ENCODE data around the gene STIM2.
"Not testable (repeated sequence)": the region's sequence is repeated elsewhere in the genome, so short reads cannot be mapped to it uniquely, and the experiment has no call there.

STIM2 gene

DNA sequence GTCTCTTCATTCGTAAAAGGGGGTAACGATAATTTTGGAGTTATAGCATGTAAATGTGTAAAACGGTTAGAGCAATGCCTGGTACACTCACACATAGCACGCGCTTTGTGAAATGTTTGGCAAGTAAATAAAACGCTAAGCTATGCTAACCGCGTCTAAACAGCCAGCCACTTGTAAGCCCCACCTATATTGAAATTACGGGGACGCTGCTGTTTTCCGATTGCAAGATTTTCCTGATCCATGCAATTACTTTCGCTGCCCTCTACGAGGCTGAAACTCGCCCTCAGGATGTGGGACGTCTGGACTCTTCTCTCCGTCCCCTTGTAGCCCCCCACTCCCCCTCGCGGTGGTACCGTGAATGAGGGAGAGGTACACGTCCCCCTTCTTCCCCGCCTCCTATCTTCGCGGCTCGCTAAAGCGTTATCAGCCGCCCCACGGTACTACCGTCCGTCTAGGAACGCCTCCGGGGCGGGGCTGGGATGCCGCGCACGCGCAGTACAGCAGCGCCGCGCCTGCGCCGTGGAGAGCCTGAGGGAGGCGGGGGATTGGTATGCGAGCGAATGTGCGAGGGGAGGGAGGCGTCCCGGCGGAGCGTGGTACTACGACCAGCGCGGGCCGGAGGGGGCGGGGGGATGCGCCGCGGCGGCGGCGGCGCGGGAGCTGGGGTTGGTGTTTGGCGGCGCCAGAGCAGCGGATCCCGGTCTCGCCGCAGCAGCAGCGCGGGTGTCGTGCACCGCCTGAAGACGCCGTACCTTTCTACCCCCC lies at the start of gene STIM2:
Gene STIM2 (plus strand): TSS at position 685 of the 765 bp plus-strand sequence.
- DNase-seq: peak; percentile 83

DNA sequence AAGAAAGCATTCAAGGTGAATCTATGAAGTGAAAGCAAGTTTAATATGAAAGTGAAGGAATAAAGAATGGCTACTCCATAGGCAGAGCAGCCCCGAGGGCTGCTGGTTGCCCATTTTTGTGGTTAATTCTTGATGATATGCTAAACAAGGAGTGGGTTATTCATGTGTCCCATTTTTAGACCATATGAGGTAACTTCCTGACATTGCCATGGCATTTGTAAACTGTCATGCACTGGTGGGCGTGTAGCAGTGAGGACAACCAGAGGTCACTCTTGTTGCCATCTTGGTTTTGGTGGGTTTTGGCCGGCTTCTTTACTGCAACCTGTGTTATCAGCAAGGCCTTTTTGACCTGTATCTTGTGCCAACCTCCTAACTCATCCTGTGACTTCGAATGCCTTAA lies 49.1 kb upstream of the STIM2 start:
- not testable (repeated sequence) for DNase-seq

DNA sequence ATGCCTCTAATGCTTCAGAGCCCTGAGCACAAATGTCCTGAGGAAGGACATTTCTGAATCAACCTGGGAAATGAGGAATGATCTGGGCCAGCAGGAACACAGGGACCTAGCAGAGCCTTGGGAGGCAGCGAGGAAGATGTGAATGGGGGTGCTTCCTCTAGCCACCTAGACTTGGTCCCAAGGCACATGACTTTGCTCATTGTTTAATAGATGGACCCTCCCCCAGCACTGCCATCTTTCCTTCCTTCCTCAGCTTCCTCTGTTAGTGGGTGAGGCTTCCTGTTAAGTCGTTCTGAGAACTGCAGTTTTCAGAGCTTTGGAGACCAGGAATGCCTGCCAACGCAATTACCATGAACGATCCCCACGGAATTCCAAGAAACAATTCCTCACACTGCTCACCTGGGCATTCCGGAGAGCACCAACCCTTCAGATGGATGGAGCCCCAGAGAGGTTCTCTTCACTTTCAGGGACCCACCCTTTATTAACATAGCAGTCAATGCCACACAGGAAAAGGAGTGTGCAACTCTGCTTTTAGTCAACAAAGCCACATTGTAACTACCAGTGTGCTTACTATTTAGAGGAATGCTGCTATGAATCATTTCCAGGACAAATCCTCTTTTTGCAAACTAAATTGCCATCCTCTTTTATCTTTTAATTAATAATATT lies 48.5 kb upstream of the STIM2 start:
- DNase-seq: no peak

DNA sequence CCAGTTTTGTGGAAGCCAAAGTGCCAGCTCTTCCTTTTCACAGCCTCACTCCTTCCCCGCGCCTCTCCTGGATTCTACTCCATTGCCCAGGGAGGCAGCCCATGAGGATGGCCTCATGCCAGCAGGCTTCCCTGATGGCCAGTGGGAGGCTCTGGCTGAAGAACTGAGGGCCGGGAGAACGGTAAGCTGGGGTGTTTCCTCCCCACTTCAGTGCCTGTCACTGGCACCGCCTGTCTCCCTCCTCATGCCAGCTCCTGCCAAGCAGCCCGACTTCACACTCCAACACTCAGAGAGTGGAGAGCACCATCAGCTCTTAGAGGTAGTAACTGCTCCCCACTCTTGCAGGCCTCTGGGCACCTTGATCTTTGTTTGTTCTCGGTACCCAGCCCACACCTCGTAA lies 46.9 kb upstream of the STIM2 start:
- DNase-seq: no peak

DNA sequence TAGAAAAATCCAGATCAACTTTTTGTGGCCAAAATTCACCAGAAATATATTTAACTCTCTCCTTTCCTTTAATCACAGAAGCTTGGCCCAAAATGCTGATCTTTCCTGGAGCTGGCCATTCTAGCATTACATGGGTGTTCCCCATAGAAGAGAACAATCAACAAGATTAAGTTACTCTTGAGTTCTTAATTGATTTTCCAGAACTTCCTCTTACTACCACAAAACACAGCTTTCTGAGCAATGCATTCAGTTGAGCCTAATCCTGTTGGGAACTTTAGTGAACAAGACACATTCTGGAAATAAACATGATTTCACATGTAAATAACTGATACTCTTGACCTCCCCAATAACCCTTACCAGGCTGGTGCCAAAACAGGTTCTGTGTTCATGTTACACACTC lies 45.4 kb upstream of the STIM2 start:
- no peak for DNase-seq

DNA sequence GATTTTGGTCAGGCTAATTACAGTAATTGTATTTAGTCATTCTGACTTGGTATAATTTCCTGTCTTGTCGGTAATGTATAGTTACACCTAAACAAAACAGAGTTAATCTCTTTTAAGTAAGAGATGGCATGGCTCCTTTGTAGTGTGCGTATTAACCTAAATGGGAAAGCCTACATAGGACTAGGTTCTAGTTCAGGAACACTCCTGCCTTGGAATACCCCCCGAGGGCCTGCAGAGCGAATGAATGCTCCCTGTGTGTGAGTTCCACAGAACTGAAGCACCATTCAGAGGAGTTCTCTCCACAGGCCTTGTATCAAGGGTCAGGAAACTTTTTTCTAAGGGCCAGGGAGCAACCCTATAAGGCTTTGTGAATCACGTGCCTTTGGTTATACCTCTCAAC lies 44.9 kb upstream of the STIM2 start:
- no peak for DNase-seq

DNA sequence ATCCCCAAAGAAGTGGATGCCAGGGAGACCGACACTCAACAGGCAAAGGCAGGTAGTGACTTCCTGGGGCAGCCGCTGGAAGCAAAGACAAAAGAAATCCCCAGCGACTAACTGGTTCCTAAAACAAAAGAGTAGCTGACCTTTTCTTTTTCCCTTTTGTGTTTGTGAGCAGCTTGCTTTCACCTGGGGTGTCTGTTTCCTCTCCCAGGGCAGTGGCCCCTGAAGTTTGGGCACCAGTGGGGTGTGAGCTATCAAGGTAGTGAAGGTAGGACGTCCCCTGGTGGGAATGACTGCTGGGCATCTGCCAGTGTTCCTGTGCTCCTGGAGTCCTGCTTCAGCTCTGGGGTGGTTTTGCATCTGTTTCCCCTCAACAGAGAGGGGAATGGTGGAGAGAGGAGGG lies 41.6 kb upstream of the STIM2 start:
- no peak for DNase-seq

DNA sequence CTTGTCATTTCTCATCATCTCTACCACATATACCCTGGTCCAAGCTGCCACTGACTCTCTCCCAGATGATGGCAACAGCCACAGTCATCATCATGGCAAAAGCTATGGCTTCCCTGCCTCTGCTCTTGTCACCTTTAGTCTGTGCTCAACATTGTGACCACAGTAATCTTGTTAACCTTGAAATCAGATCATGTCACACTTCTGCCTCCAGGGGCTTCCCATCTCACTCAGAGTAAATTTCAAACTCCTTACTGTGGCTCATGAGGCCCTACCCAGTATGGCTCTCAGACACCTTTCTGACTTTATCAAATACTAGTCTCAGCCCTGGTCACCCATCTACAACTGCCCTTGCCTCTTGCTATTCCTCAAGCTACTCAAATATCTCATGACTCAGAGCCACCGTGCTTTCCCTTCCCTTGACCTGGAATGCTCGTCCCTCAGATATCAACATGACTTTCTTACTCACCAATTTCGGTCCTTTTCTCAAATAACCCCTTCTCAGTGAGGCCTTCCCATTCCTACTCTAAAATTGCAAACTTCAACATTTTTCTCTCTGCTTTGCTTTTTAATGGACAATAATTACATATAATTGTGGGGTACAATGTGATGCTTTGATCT lies 41.1 kb upstream of the STIM2 start:
- no peak for DNase-seq

DNA sequence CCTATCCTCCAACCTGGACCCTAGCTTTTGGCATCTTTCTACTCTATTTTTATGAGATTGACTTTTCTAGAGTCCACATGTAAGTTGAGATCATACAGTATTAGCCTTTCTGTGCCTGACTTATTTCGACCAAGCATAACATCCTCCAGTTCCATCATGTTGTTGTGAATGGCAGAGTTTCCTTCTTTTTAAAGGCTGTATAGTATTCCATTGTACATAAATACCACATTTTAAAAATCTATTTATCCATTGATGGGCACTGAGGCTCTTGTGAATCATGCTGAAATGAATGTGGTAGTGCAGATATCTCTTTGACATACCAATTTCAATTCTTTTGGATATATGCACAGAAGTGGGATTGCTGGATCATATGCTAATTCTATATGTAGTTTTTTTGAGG lies 40.3 kb upstream of the STIM2 start:
- DNase-seq: no peak

DNA sequence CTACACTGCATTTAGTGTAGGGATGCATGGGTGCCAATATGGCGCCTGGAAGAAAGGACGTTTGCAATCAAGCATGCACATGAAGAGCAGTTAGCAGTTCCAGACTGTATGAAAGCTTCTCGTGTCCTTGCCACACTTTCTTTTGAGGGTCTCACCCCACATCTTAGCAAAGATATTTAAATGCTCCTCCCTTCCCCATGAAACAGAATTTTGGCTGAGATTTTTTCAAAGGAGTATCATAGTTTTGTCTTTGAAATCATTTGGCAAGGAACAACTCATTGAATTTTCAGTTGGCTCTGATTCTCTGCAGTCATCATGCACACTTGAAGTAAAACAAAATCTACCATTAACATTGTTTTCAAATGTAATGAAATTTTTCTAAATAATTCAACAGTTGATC lies 39.6 kb upstream of the STIM2 start:
- DNase-seq: no peak

DNA sequence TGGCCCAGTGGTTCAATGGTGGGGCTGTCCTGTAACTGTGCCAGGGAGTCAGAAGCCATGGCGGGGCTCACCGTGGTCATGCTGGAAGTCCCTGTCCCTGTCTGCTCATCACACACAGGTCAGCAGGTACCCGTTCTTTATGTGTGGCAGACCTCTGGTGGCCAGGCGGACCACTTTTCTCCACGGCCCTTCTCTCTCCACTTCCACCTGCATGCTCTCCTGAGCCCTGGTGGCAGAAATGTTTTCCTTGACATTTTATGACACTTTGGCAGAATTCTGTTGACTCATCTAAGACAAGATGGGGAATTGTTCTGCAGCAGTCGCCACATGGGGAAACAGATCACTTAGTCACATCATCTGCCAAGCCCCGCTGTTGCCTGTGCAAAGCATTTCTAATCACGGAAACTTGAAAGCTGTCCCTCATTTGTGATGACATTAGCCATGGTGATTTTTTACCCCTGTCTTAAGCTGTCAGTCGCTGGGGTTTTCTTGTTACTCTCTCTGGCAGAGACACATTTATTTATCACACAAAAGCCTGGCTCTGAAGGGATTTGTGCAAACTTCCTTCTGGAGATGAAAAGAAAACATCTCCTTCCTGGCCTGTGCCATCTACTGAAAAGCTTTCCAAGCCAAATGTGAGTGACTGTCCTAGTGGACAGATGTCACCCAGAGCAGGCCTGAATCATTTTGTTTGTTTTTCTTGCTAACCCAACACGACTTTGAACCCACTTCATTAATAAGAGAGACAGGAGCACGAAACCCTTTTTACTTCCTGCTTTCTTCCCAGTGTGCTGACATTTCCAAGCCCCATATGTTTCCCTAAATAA lies 38.8 kb upstream of the STIM2 start:
- no peak for DNase-seq

DNA sequence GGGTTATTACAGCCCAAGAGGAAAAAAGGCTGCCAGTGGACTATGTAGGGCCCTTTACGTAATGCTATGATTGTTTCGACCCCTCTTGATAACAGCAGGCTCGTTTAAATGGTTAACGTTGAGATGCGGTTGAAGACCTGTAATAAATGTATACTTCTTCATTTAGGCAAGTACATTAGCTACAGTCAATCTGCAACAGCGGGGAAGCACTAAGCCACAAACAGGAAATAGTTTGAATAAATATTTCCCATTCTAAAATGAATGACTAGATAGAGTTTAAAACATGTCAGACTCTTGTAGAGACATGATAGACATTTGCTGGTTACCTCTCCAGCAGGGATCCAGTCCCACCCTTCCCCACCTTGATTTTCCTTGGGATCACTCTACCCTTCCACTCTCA lies 38.1 kb upstream of the STIM2 start:
- no peak for DNase-seq

DNA sequence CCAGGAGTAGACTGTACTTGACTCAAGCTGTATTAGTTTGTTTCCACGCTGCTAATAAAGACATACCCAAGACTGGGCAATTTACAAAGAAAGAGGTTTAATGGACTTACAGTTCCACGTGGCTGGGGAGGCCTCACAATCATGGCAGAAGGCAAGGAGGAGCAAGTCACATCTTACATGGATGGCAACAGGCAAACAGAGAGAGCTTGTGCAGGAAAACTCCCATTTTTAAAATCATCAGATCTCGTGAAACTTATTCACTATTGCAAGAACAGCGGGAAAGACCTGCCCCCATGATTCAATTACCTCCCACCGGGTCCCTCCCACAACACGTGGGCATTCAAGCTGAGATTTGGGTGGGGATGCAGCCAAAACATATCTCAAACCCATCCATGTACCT lies 37.7 kb upstream of the STIM2 start:
- DNase-seq: not testable (repeated sequence)

DNA sequence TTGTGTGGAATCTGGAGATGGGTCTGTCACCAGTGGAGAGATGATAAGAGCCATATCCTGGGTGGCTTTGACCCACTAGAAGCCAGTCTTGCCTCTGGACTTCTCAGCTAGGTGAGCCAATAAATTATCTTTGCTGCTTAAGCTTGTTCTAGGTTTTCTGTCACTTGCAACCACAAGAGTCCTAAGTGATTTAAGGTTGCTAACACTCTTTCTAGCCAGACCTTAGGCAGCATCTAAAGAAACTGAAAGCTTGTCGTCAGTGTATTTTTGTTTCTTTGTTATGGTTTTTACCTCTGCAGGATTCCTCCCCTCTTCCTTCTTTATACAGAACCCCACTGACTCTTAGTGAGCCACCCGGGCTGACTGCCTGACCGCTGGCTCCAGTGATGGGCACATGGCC lies 37.1 kb upstream of the STIM2 start:
- DNase-seq: no peak

DNA sequence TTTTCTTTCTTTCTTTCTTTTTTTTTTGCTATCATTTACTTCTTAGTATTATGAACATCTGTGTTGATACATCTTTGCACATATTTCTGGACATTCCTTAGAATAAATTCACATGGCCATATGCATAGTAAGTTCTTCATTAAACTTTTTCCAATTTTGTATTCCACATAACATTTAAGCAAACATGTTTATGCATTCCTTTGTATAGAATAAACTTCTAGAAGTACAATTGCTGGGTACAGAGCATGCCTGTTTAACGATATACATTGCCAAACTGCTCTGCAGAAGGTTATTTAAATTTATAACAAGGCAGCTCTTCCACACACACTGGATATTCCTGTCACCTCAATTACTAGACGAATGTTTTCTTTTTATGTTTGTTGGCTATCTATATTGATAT lies 36.0 kb upstream of the STIM2 start:
- DNase-seq: no peak

DNA sequence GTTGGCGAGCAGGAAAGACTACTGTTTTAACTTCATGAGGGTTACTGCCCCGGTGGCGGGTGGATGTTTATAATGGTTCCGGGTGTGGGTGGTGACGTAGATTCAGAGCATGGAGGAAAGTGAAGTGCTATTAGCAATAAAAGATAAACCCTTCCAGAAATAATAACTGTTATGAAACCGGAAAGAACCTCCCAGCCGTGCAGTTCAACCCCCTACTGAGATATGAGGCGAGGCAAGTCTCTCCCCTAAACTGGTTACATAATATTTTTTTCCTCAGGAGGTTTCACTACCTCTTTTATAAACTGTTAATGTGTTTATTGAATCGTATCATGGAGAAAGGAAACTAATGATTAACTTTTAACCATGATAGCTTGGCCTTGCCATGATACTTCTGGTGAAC lies 33.9 kb upstream of the STIM2 start:
- DNase-seq: no peak

DNA sequence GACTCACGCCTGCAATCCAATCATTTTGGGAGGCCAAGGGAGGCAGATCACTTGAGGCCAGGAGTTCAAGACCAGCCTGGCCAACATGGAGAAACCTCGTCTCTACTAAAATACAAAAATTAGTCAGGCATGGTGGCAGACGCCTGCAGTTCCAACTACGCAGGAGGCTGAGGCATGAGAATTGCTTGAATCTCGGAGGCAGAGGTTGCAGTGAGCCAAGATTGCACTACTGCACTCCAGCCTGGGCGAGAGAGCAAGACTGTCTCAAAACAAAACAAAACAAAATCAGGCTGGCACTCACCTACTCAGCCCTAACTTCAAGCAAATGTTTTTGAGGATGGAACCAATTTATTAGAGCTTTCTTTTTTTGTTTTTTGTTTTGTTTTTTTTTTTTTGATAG lies 33.3 kb upstream of the STIM2 start:
- DNase-seq: not testable (repeated sequence)

DNA sequence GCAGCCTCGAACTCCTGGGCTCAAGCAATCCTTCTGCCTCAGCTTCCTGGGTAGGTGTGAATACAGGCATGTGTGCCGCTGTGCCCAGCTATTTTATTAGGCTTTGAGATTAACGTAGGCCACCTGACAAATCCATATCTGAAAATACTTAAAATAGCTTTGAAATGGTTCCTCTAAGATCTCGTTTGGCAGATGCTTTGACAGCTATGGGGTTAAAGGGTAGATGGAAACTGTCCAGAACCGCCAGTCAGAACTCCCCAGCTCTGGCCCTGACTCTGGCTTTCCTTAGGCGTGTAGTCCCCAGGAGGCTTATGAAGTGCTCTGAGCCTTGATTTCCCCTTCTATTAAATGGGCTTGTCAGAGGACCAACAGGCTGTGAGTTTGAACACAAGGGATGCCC lies 32.8 kb upstream of the STIM2 start:
- no peak for DNase-seq

DNA sequence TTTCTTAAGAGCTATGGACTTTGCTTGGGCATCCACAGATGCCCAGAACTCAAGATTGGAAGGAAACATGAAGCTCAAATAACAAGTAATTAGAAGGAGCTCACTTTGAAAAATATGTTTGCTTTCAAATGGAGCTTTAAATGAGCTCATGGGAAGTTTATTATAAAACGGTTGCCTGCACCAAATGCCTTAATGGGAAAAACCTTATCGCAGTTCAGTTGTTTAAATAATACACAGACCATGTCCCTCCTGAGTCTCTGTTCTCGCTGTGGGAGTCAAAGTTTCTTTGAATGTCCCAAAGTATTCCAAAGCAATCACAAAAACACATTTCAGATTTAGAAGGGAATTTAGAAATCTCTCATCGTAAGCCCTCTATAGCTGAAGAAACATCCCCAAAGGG lies 31.6 kb upstream of the STIM2 start:
- DNase-seq: no peak

DNA sequence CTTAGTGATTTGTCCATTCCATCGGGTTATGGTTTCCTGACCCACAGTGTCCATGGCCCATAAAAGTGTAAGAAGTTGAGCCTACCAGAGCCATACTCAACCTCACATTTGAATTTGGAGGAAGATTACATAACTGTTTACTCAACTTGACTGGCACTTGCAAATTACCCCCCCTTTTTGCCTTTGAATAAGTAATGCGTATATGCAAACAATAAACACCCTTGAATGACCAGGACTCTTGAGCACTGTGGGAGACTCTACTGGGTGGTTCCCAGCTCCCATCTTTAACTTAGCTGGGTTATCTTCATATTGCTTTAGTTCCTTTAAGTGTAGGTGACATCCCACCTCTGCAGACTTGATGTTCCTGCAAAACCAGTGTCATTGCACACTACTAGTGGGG lies 30.6 kb upstream of the STIM2 start:
- no peak for DNase-seq

DNA sequence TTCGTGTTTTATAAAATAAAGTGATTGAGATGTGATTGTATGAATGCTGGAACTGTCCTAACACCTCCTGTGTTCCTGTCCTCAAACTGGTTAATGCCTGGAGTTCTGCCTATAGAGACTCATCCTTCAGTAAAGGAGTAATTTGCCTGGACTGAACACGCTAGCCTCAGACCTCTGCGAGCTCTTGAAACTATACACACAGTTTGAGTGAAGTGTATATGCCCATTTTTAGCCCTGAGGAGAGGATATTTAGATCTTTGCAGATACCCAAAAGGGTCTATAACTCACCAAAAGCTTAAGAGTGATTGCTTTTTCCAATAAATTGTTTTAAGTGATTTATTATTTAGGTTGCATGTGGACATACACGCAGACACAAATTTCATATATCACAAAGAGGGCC lies 29.9 kb upstream of the STIM2 start:
- DNase-seq: no peak

DNA sequence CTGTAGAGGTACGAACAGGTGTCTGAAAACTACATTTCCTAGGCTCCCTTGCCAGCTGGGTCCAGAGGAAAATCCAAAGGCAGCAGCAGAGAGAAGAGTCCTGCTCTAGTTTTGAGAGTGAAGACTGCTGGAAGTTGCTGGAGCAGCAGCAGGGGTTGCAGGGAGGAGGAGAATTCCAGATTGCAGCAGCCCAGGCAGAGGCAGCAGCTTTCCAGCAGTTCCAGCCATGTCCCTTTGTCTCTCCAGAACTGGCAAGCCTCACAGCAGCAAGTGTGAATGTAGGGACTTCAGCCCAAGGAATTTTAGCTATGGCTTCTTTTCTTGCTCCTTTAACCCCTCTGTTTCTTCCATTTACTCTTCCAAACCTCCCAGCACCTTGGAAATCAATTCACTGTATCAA lies 24.1 kb upstream of the STIM2 start:
- no peak for DNase-seq

DNA sequence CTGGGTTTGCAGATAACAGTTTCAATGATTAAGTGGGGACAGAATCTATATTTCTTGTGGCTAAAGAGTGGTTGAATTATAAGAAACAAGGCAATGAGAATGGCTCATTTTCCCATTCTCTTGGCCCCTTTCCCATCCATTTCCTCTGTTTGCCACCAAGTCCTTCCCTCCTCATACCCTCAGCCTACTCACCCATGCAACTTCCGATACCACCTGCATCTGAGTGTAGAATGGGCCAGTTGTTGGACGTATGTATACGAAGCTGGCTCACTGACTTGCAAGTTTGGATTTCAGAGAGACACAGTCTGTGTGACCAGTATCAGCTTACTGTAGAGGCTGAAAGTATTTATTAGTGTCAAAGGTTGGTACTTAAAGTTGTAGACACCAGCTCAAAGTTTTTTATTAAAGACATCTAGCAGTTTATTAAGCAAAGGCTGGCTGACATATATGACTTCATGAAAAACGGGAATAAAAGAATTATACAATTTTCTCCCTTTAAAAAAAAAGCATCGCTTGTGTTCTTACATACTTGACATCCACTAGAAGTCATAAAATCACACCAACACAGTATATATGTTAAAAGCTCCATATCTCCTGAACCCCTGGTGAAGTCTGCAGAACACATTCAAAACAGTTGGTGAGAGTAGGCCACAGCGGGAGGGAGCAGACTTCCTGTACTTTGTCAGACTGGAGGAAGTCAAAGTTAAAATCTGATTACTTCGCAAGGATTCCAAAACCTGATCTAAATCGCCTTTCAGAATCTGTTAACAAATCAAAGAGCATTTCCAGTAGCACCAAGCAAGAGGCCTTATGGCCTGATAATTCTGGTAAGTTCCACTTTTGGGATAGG lies 22.4 kb upstream of the STIM2 start:
- DNase-seq: no peak

Data from DMS79 treated with DMSO at 0.1 percent for 48 hours (cell line).